Measurements from ENCODE around the gene DBNDD2.

GRCh38 chr20:45441746-45442145 is 33.7 kb downstream of the DBNDD2 start:
- TF ChIP-seq POLR2AphosphoS5 (IDR thresholded peaks at IDR 0.05; ENCODE audit: low read depth, low read length) (no peak), FOXP2 (optimal IDR thresholded peaks at IDR 0.05; ENCODE audit: borderline replicate concordance, extremely low read depth, extremely low read length, insufficient read depth) (no peak), TAF1 (IDR thresholded peaks at IDR 0.05; ENCODE audit: borderline replicate concordance, insufficient read depth, low read length) (no peak), REST (IDR thresholded peaks at IDR 0.05; ENCODE audit: insufficient read depth in 1 of 2, low read depth in 2 of 2, low read length in 2 of 2) (no peak)
